CD4-positive, CD25-positive, alpha-beta regulatory T cell (primary cell): ENCODE measurements around the gene IFIT1B. TPM values are rescaled to one million over a fixed set of nuclear protein-coding genes. Genes with fewer than 3 reads are reported as not detected.
A peak's percentile ranks its signal among the peaks of the same experiment; 100 is the strongest.
"Not testable (repeated sequence)": the region's sequence is repeated elsewhere in the genome, so short reads cannot be mapped to it uniquely, and the experiment has no call there.

Source experiments
- ATAC-seq, 2 donors: fragments of 150-1000 bp; cut with Tn5 transposase; one replicate each; pipeline ENCODE4 v1.10.0; 2021; ENCODE audit warnings: low read depth in 2 of 2, moderate number of reproducible peaks in 2 of 2, moderate library complexity in 1 of 2
- DNase-seq, 3 donors: peaks; one replicate each; pipeline versions ENCODE4 v3.0.0 to v3.0.0-alpha.2; 2012 to 2022; ENCODE audit warnings: mixed read lengths in 1 of 3
- H3K27ac ChIP-seq: one replicate; pipeline ENCODE4 v1.7.0; 2013; ENCODE audit warnings: mild to moderate bottlenecking, low read length; ENCODE audit not compliant: insufficient read depth, poor library complexity, severe bottlenecking
- H3K27me3 ChIP-seq: one replicate; pipeline ENCODE4 v1.7.0; 2013; ENCODE audit warnings: low read length; ENCODE audit not compliant: control insufficient read depth, insufficient read depth
- H3K36me3 ChIP-seq: one replicate; pipeline ENCODE4 v1.7.0; 2013; ENCODE audit warnings: mild to moderate bottlenecking, low read length, moderate library complexity; ENCODE audit not compliant: control insufficient read depth, insufficient read depth
- H3K4me1 ChIP-seq: 2 replicates; pipeline ENCODE4 v1.7.0; 2013; ENCODE audit warnings: mild to moderate bottlenecking, low read length; ENCODE audit not compliant: insufficient read depth, control insufficient read depth, poor library complexity, severe bottlenecking
- H3K4me3 ChIP-seq: one replicate; pipeline ENCODE4 v1.7.0; 2013; ENCODE audit warnings: low read depth, mild to moderate bottlenecking, low read length, moderate library complexity
- H3K9me3 ChIP-seq, 2 experiments: 1 replicate in 1 of 2; 2 replicates in 1 of 2; pipeline ENCODE4 v1.7.0; 2013; ENCODE audit warnings: low read length in 2 of 2, mild to moderate bottlenecking in 1 of 2, moderate library complexity in 1 of 2; ENCODE audit not compliant: control insufficient read depth in 2 of 2
- H3K27ac Mint-ChIP-seq, 3 donors: one replicate each; pipeline ENCODE4 v1.8.0; 2020 to 2022; ENCODE audit warnings: mild to moderate bottlenecking in 3 of 3, mixed read lengths in 3 of 3, moderate library complexity in 2 of 3
- H3K27me3 Mint-ChIP-seq: one replicate; pipeline ENCODE4 v1.8.0; 2022; ENCODE audit warnings: mild to moderate bottlenecking, mixed read lengths
- H3K36me3 Mint-ChIP-seq: one replicate; pipeline ENCODE4 v1.8.0; 2020; ENCODE audit warnings: mixed read lengths
- H3K4me1 Mint-ChIP-seq, 4 donors: one replicate each; pipeline ENCODE4 v1.8.0; 2020 to 2022; ENCODE audit warnings: mixed read lengths in 4 of 4, mild to moderate bottlenecking in 1 of 4
- H3K4me3 Mint-ChIP-seq, 4 donors: one replicate each; pipeline ENCODE4 v1.8.0; 2020 to 2022; ENCODE audit warnings: mild to moderate bottlenecking in 4 of 4, mixed read lengths in 4 of 4, moderate library complexity in 3 of 4
- H3K9me3 Mint-ChIP-seq, 7 donors: one replicate each; pipeline ENCODE4 v1.8.0; 2020 to 2022; ENCODE audit warnings: mixed read lengths in 7 of 7, mild to moderate bottlenecking in 3 of 7, moderate library complexity in 2 of 7
- polyA plus RNA-seq, 4 donors: library from polyadenylated mRNA; unstranded; fragments of 300-500 nt; fragmentation: Illumina TruSeq; gene quantifications; one replicate each; pipeline ENCODE4 v1.2.3, GENCODE V29; 2021
- total RNA-seq: library from RNA; stranded (reverse); gene quantifications from one replicate; pipeline ENCODE4 v1.2.3, GENCODE V29; 2022

The IFIT1B gene
- total and polyA plus RNA-seq, 5 donors from 2014 or later: 0.08 TPM; not detected in 4

GRCh38 chr10:89389254-89389653 lies 11.4 kb downstream of the IFIT1B start:
- no peaks in the 10 kb centered on the region for H3K9me3 ChIP-seq
- Mint-ChIP-seq H3K27ac (no peak overlapping the region), H3K27me3 (peaks cover 4% of the 10 kb centered on the region), H3K4me1 (peaks cover 0 to 27% (median 17%) of the 10 kb centered on the region in 4 donors), H3K4me3 (no peak overlapping the region), H3K9me3 (no peaks in the 10 kb centered on the region), H3K36me3 (no peaks in the 10 kb centered on the region)
- DNase-seq (peak in 2 of 3 donors; percentile 30 to 37), ATAC-seq (peak in 1 of 2 donors; percentile 14)
- H3K4me3 ChIP-seq: no peak overlapping the region
- peaks cover 26% of the 10 kb centered on the region for H3K4me1 ChIP-seq
- H3K27me3 ChIP-seq: no peaks in the 10 kb centered on the region
- H3K36me3 ChIP-seq: no peaks in the 10 kb centered on the region
- no peak overlapping the region for H3K27ac ChIP-seq

- H3K27me3 Mint-ChIP-seq: no peaks in the 10 kb centered on the region
- H3K27me3 ChIP-seq: no peaks in the 10 kb centered on the region
- no peaks in the 10 kb centered on the region for H3K9me3 Mint-ChIP-seq
- peak overlapping the region; percentile 14 to 71 (median 18) for H3K27ac Mint-ChIP-seq
- peaks cover 8% of the 10 kb centered on the region for H3K36me3 Mint-ChIP-seq
- ATAC-seq (no peak), DNase-seq (no peak)
- H3K36me3 ChIP-seq: no peaks in the 10 kb centered on the region
- H3K9me3 ChIP-seq: no peaks in the 10 kb centered on the region
- H3K4me1 Mint-ChIP-seq: peaks cover 0 to 38% (median 25%) of the 10 kb centered on the region in 4 donors
- peak overlapping the region; percentile 9 to 71 (median 53) for H3K4me3 Mint-ChIP-seq
- H3K27ac ChIP-seq: no peak overlapping the region
- no peak overlapping the region for H3K4me3 ChIP-seq
- H3K4me1 ChIP-seq: peaks cover 26% of the 10 kb centered on the region
These were observed 12.8 kb downstream of the IFIT1B start for GRCh38 chr10:89390476-89391225.

GRCh38 chr10:89391226-89391576 lies 13.3 kb downstream of the IFIT1B start:
- H3K27ac ChIP-seq, H3K27ac Mint-ChIP-seq, H3K27me3 Mint-ChIP-seq, H3K4me3 ChIP-seq, H3K27me3 ChIP-seq, DNase-seq, H3K36me3 Mint-ChIP-seq, ATAC-seq, H3K9me3 Mint-ChIP-seq, H3K9me3 ChIP-seq, H3K36me3 ChIP-seq: not testable (repeated sequence)
- H3K4me1 ChIP-seq: peaks cover 26% of the 10 kb centered on the region
- Mint-ChIP-seq H3K4me3 (peak overlapping the region; percentile 39 to 71 (median 55)), H3K4me1 (peaks cover 0 to 40% (median 29%) of the 10 kb centered on the region in 4 donors)

DNA sequence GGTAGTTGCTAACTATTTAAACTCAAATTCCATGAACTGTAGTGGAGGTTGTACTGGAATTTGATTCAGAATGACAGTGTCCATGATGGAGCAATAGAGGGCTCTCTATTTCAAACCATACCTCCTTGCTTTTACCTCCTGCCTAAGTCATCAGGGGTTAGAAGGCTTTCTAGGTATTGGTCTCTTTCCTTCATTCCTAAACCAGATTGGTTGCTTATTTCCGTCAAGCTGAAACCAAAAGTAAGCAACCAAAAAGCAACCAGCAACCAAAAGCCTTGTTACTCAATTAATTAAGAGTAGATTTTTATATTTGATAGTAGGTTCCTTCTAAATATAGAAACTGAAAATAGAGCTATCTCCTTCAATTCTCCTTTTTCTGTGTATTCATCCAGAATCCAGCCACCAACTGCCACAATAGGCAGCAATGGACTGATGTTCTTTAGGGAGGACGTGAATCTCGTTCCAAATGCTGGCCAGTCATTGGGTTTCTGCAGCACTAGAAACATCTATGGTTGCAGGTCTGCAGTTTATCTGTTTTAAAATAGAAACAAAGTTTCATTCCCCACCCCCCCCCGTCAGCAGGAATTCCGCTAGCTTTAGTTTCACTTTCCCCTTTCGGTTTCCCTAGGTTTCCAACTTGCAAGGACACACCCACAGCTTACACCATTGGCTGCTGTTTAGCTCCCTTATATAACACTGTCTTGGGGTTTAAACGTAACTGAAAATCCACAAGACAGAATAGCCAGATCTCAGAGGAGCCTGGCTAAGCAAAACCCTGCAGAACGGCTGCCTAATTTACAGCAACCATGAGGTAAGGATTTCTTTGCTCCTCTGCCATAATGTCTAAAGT lies 14.3 kb downstream of the IFIT1B start, which contains the start of gene IFIT1:
Gene IFIT1 (plus strand): TSS at position 717 of the 850 bp plus-strand sequence. CDS start 90 bp downstream, at position 807.
- ATAC-seq: peak; percentile 91 to 92
- peak within 1 kb of the TSS; percentile 74 for H3K27ac ChIP-seq
- H3K4me3 ChIP-seq: peak within 1 kb of the TSS; percentile 96
- Mint-ChIP-seq H3K4me3 (peak within 1 kb of the TSS; percentile 81 to 97 (median 93)), H3K27ac (peak within 1 kb of the TSS; percentile 90 to 95 (median 95)), H3K27me3 (no peaks in the 10 kb centered on the region), H3K36me3 (peaks cover 8% of the 10 kb centered on the region), H3K4me1 (peaks cover 0 to 48% (median 37%) of the 10 kb centered on the region in 4 donors), H3K9me3 (no peaks in the 10 kb centered on the region)
- no peaks in the 10 kb centered on the region for H3K27me3 ChIP-seq
- peaks cover 26% of the 10 kb centered on the region for H3K4me1 ChIP-seq
- H3K9me3 ChIP-seq: no peaks in the 10 kb centered on the region
- H3K36me3 ChIP-seq: no peaks in the 10 kb centered on the region
- peak; percentile 33 to 80 (median 55) for DNase-seq

DNA sequence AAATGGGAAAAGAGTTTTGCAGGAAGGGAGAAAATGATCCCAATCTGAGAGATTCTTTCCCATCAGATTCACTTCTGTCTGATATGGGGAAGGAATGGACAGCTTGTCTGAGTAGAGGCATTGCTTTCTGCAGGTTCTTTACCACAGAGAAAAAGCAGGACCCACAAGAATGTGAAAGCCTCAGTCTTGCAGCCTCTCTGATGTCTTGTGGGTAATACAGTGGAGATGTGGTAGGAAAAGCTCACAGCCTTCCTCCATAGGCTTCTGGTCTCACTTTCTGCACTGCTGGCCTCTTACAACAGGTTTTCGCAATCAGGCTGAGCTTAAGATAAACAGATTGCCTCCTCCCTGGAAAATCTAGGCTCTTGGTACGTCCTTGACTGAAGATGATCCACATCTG lies 15.1 kb downstream of the IFIT1B start:
- Mint-ChIP-seq H3K27ac (peak overlapping the region; percentile 80 to 95 (median 90)), H3K27me3 (no peaks in the 10 kb centered on the region), H3K36me3 (peaks cover 10% of the 10 kb centered on the region), H3K4me1 (peaks cover 0 to 54% (median 41%) of the 10 kb centered on the region in 4 donors), H3K4me3 (peak overlapping the region; percentile 81 to 97 (median 93)), H3K9me3 (no peaks in the 10 kb centered on the region)
- Histone ChIP-seq H3K36me3 (no peaks in the 10 kb centered on the region), H3K27ac (peak overlapping the region; percentile 74), H3K4me3 (peak overlapping the region; percentile 96), H3K27me3 (no peaks in the 10 kb centered on the region), H3K4me1 (peaks cover 26% of the 10 kb centered on the region), H3K9me3 (no peaks in the 10 kb centered on the region)
- DNase-seq (no peak), ATAC-seq (no peak)

DNA sequence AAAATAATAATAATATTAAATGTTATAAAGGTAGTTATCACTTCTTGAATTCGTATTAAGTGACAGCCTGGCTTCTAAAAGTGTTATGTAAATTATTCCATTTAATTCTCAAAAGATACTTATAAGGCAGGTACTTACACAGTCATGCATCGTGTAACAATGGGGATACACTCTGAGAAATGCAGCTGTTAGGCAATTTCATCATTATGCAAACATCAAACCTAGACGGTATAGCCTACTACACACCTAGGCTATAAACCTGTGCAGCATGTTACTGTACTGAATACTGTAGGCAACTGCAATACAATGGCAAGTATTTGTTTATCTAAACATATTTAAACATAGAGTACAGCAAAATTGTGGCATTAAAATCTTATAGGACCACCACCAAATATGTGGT lies 16.0 kb downstream of the IFIT1B start:
- peaks cover 16% of the 10 kb centered on the region for H3K36me3 Mint-ChIP-seq
- no peaks in the 10 kb centered on the region for H3K9me3 Mint-ChIP-seq
- H3K27ac Mint-ChIP-seq: no peak overlapping the region
- no peaks in the 10 kb centered on the region for H3K36me3 ChIP-seq
- no peak for DNase-seq
- no peaks in the 10 kb centered on the region for H3K9me3 ChIP-seq
- peak overlapping the region; percentile 54 for H3K4me3 ChIP-seq
- H3K4me1 ChIP-seq: peaks cover 26% of the 10 kb centered on the region
- H3K27ac ChIP-seq: no peak overlapping the region
- no peak for ATAC-seq
- peaks cover 7 to 63% (median 48%) of the 10 kb centered on the region in 4 donors for H3K4me1 Mint-ChIP-seq
- peak overlapping the region; percentile 33 to 95 (median 82) for H3K4me3 Mint-ChIP-seq
- H3K27me3 Mint-ChIP-seq: no peaks in the 10 kb centered on the region
- H3K27me3 ChIP-seq: no peaks in the 10 kb centered on the region

GRCh38 chr10:89395141-89395540 lies 17.3 kb downstream of the IFIT1B start:
- Mint-ChIP-seq H3K36me3 (peaks cover 21% of the 10 kb centered on the region), H3K27me3 (no peaks in the 10 kb centered on the region), H3K4me3 (peak overlapping the region in 3 of 4 donors; percentile 44 to 76 (median 61)), H3K27ac (peak overlapping the region in 2 of 3 donors; percentile 34 to 88), H3K4me1 (peaks cover 8 to 75% (median 56%) of the 10 kb centered on the region in 4 donors), H3K9me3 (no peaks in the 10 kb centered on the region)
- ATAC-seq (no peak), DNase-seq (no peak)
- no peaks in the 10 kb centered on the region for H3K9me3 ChIP-seq
- H3K4me1 ChIP-seq: peaks cover 26% of the 10 kb centered on the region
- no peaks in the 10 kb centered on the region for H3K27me3 ChIP-seq
- no peak overlapping the region for H3K27ac ChIP-seq
- no peak overlapping the region for H3K4me3 ChIP-seq
- no peaks in the 10 kb centered on the region for H3K36me3 ChIP-seq
